Activated naive CD4-positive, alpha-beta T cell treated with anti-CD3 and anti-CD28 coated beads, Interleukin-2, amount 50 U/mL, for 72 hours (primary cell): ENCODE data around the gene PAPPA2. TPM values are rescaled to one million over a fixed set of nuclear protein-coding genes. Genes with fewer than 3 reads are reported as not detected.
"Not testable (repeated sequence)": the region's sequence is repeated elsewhere in the genome, so short reads cannot be mapped to it uniquely, and the experiment has no call there.

Source experiments
- ATAC-seq, 2 donors: fragments of 150-1000 bp; cut with Tn5 transposase; 2 replicates each; pipeline ENCODE4 v1.10.0; 2021; ENCODE audit warnings: mild to moderate bottlenecking in 2 of 2, moderate library complexity in 2 of 2
- DNase-seq, 2 donors: peaks; one replicate each; pipeline ENCODE4 v3.0.0; 2021 to 2022; ENCODE audit warnings: low spot score in 2 of 2
- H3K27ac Mint-ChIP-seq, 2 donors: one replicate each; pipeline ENCODE4 v1.8.0; 2022; ENCODE audit warnings: mild to moderate bottlenecking in 2 of 2, mixed read lengths in 2 of 2
- H3K36me3 Mint-ChIP-seq, 2 donors: one replicate each; pipeline ENCODE4 v1.8.0; 2022; ENCODE audit warnings: mixed read lengths in 2 of 2
- H3K9me3 Mint-ChIP-seq, 2 donors: one replicate each; pipeline ENCODE4 v1.8.0; 2022; ENCODE audit warnings: mixed read lengths in 2 of 2
- total RNA-seq, 2 donors: library from RNA; stranded (reverse); gene quantifications; one replicate each; pipeline ENCODE4 v1.2.3, GENCODE V29; 2022

Gene PAPPA2
- total RNA-seq, 2 donors from 2014 or later = 1.3 to 2.1 TPM

DNA sequence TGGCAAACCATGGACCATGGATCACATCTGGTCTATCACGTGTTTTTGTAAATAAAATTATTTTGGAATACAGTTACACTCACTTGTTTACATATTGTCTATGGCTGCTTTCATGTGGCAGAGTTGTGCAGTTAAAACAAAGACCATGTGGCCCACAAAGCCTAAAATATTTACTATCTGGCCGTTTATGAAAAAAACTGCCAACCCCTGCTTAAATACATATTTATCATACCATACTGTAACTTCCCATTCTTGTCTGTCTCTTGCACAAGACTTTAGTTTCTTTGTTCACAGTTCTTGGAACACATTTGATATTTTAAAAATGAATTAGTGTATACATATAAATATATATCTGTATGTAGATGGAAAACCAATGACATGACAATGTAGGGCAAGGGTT, 141.5 kb downstream of the PAPPA2 start:
- ATAC-seq (no peak), DNase-seq (no peak)
- peaks cover 9 to 13% of the 10 kb centered on the region in 2 donors for H3K9me3 Mint-ChIP-seq
- no peaks in the 10 kb centered on the region for H3K36me3 Mint-ChIP-seq
- no peak overlapping the region for H3K27ac Mint-ChIP-seq

DNA sequence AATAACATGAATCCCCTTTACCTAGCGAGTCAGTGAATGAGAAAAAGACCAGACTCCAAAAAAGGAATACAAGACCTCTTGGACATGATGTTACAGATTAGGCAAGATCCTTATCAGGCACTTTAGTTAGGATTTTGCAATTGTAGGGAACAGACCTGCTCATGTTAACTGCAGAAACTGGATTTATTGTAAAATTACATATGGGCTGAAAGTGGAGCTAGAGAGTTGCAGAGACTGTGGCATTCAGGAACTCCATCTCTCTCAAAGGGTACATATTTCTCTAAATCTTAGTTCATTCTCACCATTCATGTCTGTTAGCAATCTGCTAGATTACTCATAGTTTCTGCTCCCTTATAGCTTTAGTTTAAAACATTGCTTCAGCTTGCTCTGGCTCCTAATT, 142.2 kb downstream of the PAPPA2 start:
- Mint-ChIP-seq H3K36me3 (no peaks in the 10 kb centered on the region), H3K27ac (no peak overlapping the region), H3K9me3 (peaks cover 10 to 16% of the 10 kb centered on the region in 2 donors)
- ATAC-seq (no peak), DNase-seq (no peak)

DNA sequence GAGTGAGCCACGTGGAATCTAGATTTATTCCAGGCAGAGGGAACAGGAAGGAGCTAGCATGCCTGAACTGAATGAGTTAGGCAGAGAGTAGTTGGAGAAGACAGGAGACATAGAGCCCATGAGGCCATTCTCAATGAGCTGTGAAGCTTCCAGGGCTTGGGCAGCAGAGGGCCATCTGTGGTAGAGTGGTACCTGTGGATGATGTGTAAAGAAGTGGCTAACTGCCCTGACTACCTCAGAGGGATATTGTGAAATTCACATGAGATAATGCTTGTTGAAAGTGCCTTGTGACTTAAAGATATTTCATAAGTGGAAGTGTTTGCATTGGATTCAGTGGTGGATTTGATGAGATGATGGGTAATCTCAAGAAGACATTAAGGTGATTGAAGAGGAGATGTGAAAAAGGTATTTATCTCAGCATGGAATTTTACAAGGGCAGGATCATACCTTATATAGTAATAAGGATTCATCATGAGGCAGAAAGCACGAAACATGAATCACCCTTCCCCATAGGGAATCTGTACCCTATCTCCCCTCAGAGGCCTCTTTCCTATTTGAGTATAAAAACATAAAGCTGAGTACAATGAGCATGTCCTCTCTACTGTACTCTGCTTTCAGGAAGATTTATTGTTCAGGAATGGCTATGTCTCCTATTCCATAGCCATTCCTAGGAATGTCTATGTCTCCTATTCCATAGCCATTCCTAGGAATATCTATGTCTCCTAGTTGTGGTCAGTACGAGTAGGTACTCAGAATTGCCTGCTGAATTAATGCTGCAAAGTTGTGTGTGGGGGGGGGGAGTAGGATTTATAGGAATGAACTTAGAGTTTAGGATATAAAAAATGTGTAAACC, 146.8 kb downstream of the PAPPA2 start:
- DNase-seq (no peak), ATAC-seq (no peak)
- Mint-ChIP-seq H3K9me3 (peaks cover 4 to 10% of the 10 kb centered on the region in 2 donors), H3K36me3 (no peaks in the 10 kb centered on the region), H3K27ac (no peak overlapping the region)

DNA sequence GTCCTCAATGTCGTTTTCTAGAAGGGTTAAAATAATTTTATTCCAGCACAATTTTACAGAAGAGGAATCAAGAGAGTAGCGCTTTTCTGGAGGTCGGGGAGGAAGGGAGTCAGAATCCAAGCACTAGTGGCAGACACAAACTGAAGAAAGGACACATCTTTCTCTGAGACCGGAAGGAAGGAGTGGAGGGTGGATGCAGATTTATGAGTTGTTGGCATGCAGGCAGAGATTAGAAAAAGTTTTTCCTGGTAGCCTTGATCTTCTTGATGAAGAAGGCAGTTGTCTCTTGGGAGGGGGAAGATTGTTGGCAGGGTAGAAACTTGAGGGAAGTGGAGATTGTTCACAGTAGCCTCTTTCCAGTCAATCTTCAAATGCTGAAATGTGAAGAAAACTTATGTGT, 149.8 kb downstream of the PAPPA2 start:
- Mint-ChIP-seq H3K27ac (no peak overlapping the region), H3K36me3 (no peaks in the 10 kb centered on the region), H3K9me3 (peaks cover 4 to 8% of the 10 kb centered on the region in 2 donors)
- DNase-seq = no peak
- no peak for ATAC-seq

DNA sequence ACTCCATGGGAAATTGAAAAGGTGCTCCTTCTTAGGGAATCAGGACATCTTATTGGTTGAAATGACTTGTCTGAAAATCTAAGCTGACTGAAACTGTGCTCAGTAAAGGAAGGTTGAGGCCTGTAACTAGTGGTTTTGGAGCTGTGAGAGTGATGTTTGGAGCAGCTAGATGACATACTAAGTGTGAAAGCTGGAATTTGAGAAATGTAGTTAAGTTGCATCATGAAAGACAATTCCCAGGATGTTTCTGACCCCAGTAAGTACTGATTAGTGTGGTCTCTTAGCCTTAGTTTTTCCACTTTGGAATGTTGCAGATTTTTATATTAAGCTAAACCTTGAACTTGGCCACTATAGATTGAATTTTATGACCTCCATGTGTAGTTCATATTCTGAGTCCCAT, 154.9 kb downstream of the PAPPA2 start:
- Mint-ChIP-seq H3K9me3 (peaks cover 0 to 4% of the 10 kb centered on the region in 2 donors), H3K36me3 (no peaks in the 10 kb centered on the region), H3K27ac (no peak overlapping the region)
- ATAC-seq (no peak), DNase-seq (no peak)

DNA sequence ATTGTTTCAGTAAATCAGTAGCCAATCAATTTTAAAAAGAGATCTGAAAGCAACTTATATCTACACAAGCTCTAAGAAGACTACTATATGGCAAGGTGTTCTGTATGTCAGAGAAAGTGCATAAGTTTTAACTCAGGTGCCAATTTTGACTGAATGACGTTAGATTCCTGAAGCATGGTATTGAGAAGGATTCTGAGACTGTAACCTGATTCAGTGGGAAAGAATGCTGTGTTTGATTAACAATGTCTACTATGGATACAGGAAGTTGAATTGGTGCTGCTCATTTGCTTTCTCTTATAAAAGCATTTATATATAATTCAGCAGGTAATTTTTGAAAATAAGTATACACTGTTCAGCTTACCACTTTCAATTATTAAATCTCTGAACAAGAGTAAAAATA, 156.3 kb downstream of the PAPPA2 start:
- Mint-ChIP-seq H3K27ac (no peak overlapping the region), H3K9me3 (peaks cover 5 to 10% of the 10 kb centered on the region in 2 donors), H3K36me3 (no peaks in the 10 kb centered on the region)
- no peak for DNase-seq
- ATAC-seq = no peak

DNA sequence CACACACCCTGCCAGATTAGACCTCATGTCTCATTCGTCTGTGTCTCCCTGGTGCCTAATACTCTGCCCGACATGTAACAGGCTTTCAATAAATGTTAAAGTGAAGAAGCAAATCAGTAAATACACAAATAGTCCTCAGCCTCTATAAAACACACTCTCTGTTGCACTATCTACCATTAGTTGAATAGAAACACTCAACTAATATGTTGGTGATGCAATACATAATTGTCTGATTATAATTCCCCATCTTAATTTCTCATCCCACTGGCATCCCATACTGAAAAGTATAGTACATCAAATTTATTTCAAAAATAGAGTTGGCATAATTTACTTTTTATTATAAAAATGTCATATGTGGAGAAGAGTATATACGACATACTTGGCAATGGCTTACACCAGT, 162.4 kb downstream of the PAPPA2 start:
- DNase-seq (no peak), ATAC-seq (no peak)
- Mint-ChIP-seq H3K36me3 (no peaks in the 10 kb centered on the region), H3K9me3 (peaks cover 10 to 15% of the 10 kb centered on the region in 2 donors), H3K27ac (no peak overlapping the region)

DNA sequence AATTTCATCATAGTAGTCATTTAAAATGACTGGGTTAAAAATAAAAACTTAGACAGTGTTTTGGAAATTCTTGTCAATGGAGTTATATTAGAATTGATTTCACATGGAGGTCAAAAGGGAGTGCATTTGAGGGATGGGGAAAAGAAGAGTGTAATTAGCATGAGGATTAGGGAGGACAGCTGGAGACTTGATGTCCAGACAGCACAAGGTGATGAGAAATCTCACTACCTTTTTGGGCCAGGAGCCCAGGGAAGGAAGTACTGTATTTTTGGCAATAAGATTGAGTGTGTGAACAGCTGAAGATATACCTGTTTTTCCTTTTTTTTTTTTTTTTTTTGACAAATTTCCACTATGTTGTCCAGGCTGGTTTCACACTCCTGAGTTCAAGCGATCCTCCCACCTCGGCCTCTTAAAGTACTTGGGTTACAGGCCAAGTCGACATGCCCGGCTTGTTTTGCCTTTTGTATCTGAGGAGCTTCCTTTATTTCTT, 163.6 kb downstream of the PAPPA2 start:
- Mint-ChIP-seq H3K36me3 (no peaks in the 10 kb centered on the region), H3K9me3 (peaks cover 6 to 15% of the 10 kb centered on the region in 2 donors), H3K27ac (no peak overlapping the region)
- DNase-seq (no peak), ATAC-seq (no peak)

DNA sequence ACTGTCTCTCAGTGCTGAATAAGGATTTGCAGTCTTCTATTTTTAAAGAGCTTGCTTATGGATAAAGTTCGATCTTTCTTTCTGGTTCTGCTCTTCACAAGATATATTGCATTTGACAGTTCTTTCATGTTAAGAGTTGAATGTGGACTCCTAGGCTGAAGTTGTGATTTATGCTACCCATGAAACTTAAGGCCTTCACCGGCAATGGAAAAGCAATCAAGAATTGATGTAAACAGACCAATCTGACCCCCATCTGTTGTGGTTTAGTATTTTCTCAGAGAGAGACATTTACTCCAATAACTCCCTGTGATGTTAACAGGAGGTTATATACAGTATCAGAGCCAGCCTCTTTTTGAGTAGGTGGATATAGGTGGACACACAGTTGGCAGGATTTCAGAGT, 165.8 kb downstream of the PAPPA2 start:
- DNase-seq (no peak), ATAC-seq (no peak)
- H3K36me3 Mint-ChIP-seq = no peaks in the 10 kb centered on the region
- peaks cover 1 to 13% of the 10 kb centered on the region in 2 donors for H3K9me3 Mint-ChIP-seq
- H3K27ac Mint-ChIP-seq = no peak overlapping the region

DNA sequence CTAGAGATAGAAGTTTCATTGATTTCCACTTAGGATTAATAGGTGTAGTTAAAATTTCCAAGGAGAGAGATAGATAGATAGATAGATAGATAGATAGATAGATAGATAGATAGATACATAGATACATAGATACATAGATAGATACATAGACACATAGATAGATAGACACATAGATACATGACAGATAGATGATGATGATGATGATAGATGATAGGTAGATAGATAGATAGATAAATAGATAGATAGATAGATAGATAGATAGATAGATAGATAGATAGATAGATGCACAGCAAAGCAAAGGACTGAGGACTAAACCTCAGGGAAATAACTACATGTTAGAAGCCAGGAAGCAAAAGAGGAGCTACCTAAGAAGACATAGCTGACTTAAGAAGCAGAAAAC, 171.8 kb downstream of the PAPPA2 start:
- not testable (repeated sequence) for H3K27ac Mint-ChIP-seq

DNA sequence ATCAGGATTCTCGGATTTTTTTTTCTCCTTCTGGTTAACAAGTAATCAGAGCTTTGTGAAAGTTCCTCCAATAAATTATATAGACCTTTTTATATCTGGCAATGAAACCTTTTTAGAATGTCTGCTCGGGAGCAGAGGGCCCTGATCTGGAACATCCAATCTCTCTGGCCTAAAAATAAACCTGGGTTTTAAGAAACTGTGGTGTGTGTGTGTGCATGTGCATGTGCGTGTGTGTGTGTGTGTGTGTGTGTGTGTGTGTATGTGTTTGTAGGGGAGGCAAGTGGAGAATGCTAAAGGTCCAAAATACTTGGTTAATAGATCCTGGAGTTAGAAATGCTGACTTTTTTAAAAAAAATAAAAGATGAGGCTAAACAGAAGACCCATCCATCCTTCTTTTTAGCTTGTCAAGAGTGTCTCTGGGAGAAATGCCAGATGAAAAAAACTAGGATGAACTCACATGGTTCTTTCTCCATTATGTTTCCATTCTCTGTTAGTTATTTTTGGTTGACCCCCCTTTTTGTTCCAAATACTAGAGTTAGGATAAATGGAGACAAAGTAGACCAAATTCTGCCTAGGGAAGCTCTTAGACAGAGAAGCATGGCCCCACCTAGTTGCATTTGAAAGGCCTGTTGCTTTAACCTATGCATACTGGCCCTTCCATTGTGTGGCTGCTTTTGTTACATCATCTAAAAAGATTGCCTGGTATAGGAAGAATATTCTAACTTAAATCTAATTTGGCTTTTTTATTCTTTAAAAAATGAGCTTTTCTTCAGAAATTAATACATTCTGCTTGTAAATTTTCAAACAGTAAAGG, 175.9 kb downstream of the PAPPA2 start:
- Mint-ChIP-seq H3K27ac (no peak overlapping the region), H3K9me3 (peaks cover 5 to 8% of the 10 kb centered on the region in 2 donors), H3K36me3 (peaks cover 0 to 5% of the 10 kb centered on the region in 2 donors)
- ATAC-seq (no peak), DNase-seq (no peak)

More for the DNA sequence above, 171.8 kb downstream of the PAPPA2 start:
- H3K9me3 Mint-ChIP-seq, DNase-seq, H3K36me3 Mint-ChIP-seq, ATAC-seq: not testable (repeated sequence)

DNA sequence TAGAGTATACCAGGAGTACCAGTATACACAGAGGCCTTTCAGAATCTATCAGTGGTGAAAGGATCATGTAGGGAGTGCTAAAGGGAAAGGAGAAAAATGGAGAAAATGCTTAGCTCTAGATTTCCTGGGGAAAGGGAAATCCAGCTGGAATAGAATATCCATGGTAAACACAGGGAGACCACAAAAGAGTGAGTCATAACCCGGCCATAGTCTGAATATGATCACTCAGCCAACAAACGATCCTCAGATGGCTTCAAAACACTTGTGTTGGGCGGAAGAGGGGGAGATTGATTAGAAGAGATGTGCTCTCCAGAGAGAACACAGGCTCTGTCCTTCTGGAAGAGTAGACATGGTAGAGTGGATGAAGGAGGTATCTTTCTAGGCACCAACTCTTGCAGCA, 180.6 kb downstream of the PAPPA2 start:
- ATAC-seq (no peak), DNase-seq (no peak)
- H3K27ac Mint-ChIP-seq = no peak overlapping the region
- peaks cover 9 to 12% of the 10 kb centered on the region in 2 donors for H3K9me3 Mint-ChIP-seq
- H3K36me3 Mint-ChIP-seq = peaks cover 0 to 6% of the 10 kb centered on the region in 2 donors

DNA sequence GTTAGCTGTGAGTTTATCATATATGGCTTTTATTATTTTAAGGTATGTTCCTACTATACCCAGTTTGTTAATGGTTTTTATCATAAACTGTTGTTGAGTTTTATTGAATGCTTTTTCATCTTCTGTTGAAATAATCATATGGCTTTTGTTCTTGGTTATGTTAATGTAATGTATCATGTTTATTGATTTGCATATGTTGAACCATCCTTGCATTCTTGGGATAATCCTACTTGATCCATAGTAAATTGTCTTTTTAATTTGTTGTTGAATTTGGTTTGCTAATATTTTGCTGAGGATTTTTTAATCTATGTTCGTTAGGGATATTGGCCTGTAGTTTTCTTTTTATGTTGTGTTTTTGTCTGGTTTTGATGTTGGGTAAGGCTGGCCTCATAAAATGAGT, 185.6 kb downstream of the PAPPA2 start:
- Mint-ChIP-seq H3K36me3 (peaks cover 0 to 32% of the 10 kb centered on the region in 2 donors), H3K27ac (no peak overlapping the region), H3K9me3 (peaks cover 34 to 40% of the 10 kb centered on the region in 2 donors)
- DNase-seq = no peak
- ATAC-seq = no peak

DNA sequence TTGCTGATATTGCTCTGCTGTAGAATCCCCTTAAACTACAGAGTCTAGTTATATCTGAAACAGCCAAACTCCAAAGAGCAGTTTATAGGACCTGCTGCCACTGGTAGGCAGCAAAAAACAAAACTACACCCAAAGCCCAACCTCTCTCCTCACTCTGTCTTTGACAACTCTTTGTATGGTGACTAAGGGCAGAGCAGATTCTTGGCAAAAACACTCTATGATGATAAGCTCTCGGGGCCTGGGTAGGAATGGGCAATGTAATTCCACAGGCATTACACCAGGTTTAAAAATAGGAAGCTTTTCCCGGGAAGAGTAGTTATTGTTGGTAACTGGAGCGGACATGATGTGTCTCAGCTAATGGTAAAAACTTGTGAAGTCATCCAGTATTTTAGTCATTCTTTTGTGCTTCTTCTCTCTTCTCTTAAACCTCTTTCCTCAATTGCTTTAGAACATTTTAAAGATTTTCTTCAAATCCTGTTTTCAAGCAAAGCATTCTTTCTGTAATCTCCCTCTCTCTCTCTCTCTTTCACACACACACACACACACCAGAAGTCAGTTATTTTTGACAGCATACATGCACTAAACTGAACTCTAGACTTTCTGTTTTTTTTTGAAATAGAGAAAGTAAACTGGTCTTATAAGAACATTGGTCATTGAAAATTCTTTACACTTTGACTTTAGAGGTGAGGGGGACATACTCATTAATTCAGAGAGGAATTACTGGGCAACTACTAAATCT, 193.5 kb downstream of the PAPPA2 start:
- H3K36me3 Mint-ChIP-seq = peaks cover 0 to 31% of the 10 kb centered on the region in 2 donors
- ATAC-seq = no peak
- no peak for DNase-seq
- no peak overlapping the region for H3K27ac Mint-ChIP-seq
- H3K9me3 Mint-ChIP-seq = peaks cover 22 to 47% of the 10 kb centered on the region in 2 donors

DNA sequence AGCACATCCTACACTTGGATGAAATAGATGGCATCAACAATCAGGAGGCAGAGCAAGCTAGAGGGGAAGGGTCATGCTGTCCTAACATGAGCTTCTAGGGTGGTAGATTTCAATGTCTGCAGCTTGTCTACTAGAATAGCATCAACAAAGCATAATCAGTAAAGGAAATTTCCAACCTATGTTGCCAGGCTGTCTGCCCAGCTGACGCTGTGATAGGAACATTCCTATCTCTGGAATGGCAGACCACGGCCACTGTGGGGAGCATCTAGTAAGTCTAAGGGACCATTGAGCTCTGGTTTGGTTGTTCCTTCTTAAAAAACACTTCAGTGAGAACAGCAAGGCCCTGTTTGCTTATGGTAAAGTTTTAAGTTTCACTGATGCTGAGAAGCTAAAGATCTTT, 206.8 kb downstream of the PAPPA2 start:
- no peak for DNase-seq
- Mint-ChIP-seq H3K9me3 (peaks cover 6 to 9% of the 10 kb centered on the region in 2 donors), H3K36me3 (no peaks in the 10 kb centered on the region), H3K27ac (no peak overlapping the region)
- no peak for ATAC-seq

DNA sequence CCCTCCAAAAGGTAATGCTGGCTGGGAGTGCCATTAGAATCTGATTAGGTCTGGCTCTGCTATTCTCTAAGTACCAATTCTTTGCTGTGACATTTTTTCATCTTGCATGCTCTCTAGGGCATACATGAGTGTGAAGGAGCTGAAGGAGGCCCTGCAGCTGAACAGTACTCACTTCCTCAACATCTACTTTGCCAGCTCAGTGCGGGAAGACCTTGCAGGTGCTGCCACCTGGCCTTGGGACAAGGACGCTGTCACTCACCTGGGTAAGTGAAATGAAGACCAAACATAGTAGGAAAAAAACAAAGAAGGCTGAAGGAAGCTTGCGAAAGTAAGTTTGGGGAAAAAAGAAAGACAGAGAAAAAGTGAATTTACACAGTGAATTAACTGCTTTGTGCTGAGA, 207.9 kb downstream of the PAPPA2 start:
- ATAC-seq (no peak), DNase-seq (no peak)
- H3K9me3 Mint-ChIP-seq = peaks cover 5 to 6% of the 10 kb centered on the region in 2 donors
- H3K36me3 Mint-ChIP-seq = no peaks in the 10 kb centered on the region
- H3K27ac Mint-ChIP-seq = no peak overlapping the region
